K562 (cell line): ENCODE data around the gene RAD51D. TPM values are rescaled to one million over a fixed set of nuclear protein-coding genes. Genes with fewer than 3 reads are reported as not detected.
"Not testable (repeated sequence)": the region's sequence is repeated elsewhere in the genome, so short reads cannot be mapped to it uniquely, and the experiment has no call there.

Experiments used
- ATAC-seq: fragments of 200-7000 bp; cut with Tn5 transposase; 3 replicates; pipeline ENCODE4 v1.9.1; 2020; ENCODE audit warnings: moderate library complexity
- BruUV-seq: library from RNA; stranded (reverse); fragments of 400-500 nt; replicated peaks from 2 replicates; lab custom pipeline; 2021; lab: Mats Ljungman, UMichigan
- CTCF ChIA-PET: fragments of 300-600 bp; formaldehyde crosslinking; extraction: SDS; loops from one replicate; lab custom pipeline; 2021; ENCODE audit warnings: low intra/inter-chr PET ratio; lab: Yijun Ruan, JAX
- POLR2A ChIA-PET: fragments of 300-600, 350-650 bp; sonication (Branson Sonifier 250); formaldehyde crosslinking; extraction: SDS; loops from one replicate; lab custom pipeline; 2021; ENCODE audit warnings: antibody characterized with exemption, inconsistent platforms; lab: Yijun Ruan, JAX
- DNase-seq, 4 experiments: peaks; one replicate each; pipeline versions ENCODE4 v3.0.0 to v3.0.0-alpha.2; 2011 to 2018; ENCODE audit warnings: low spot score in 3 of 4, mixed read lengths in 3 of 4; ENCODE audit errors: extremely low read depth in 1 of 4
- FAIRE-seq: peaks from 2 replicates; lab custom pipeline; 2011; peaks lifted over from hg19 to GRCh38; lab: Jason Lieb, UNC
- H2AFZ ChIP-seq: 2 replicates; pipeline ENCODE4 v1.6.0; 2011; ENCODE audit warnings: low read depth, low read length, control low read depth, inconsistent platforms
- H3K27ac ChIP-seq: fragments of 200-600 bp; 3 replicates; pipeline ENCODE4 v1.8.0; 2011; ENCODE audit warnings: low read depth, mild to moderate bottlenecking, control low read depth, inconsistent platforms, low read length, moderate library complexity, mixed read lengths; ENCODE audit errors: extremely low read depth
- H3K27me3 ChIP-seq, 2 experiments: fragments of 300-600 bp in 1 of 2; 2 replicates in 1 of 2; 3 replicates in 1 of 2; pipeline versions ENCODE4 v1.6.0 to v1.8.0; 2011; ENCODE audit warnings: inconsistent platforms in 2 of 2, low read length in 2 of 2, mild to moderate bottlenecking in 1 of 2, mixed read lengths in 1 of 2, moderate library complexity in 1 of 2; ENCODE audit not compliant: control insufficient read depth in 2 of 2, insufficient read depth in 2 of 2
- H3K36me3 ChIP-seq: fragments of 300-600 bp; 3 replicates; pipeline ENCODE4 v1.8.0; 2011; ENCODE audit warnings: mild to moderate bottlenecking, low read length, inconsistent platforms; ENCODE audit not compliant: control insufficient read depth, insufficient read depth
- H3K4me1 ChIP-seq, 2 experiments: fragments of 200-600 bp in 1 of 2; replicated peaks in 1 of 2; 2 replicates in 1 of 2; 3 replicates in 1 of 2; pipeline versions ENCODE4 v1.5.1 to v1.8.0; 2011; ENCODE audit warnings: inconsistent platforms in 2 of 2, low read length in 2 of 2, mild to moderate bottlenecking in 1 of 2, mixed read lengths in 1 of 2, moderate library complexity in 1 of 2; ENCODE audit not compliant: control insufficient read depth in 2 of 2, insufficient read depth in 2 of 2
- H3K4me2 ChIP-seq: 2 replicates; pipeline ENCODE4 v1.6.1; 2011; ENCODE audit warnings: low read length, control low read depth, inconsistent platforms, mixed read lengths; ENCODE audit not compliant: insufficient read depth
- H3K4me3 ChIP-seq: fragments of 200-600 bp; sonication (generic), shearing (Covaris generic); 2 replicates; pipeline ENCODE4 v1.5.1; 2016; ENCODE audit warnings: control low read depth, inconsistent platforms
- H3K79me2 ChIP-seq: fragments of 200-600 bp; 3 replicates; pipeline ENCODE4 v1.8.0; 2011; ENCODE audit warnings: low read length, inconsistent platforms; ENCODE audit not compliant: control insufficient read depth, insufficient read depth
- H3K9ac ChIP-seq, 2 experiments: 2 replicates each; pipeline versions ENCODE4 v1.6.0 to v1.6.1; 2011; ENCODE audit warnings: low read depth in 2 of 2, low read length in 2 of 2, control low read depth in 1 of 2, inconsistent platforms in 1 of 2, mild to moderate bottlenecking in 1 of 2, mixed read lengths in 1 of 2; ENCODE audit not compliant: insufficient read depth in 1 of 2
- H3K9me1 ChIP-seq: one replicate; pipeline ENCODE4 v1.6.0; 2011; ENCODE audit warnings: inconsistent platforms, mild to moderate bottlenecking, low read length, moderate library complexity; ENCODE audit not compliant: control insufficient read depth, insufficient read depth
- H3K9me3 ChIP-seq: replicated peaks from 2 replicates; pipeline ENCODE4 v1.5.1; 2011; ENCODE audit warnings: low read depth, low read length, inconsistent platforms; ENCODE audit not compliant: control insufficient read depth, insufficient read depth
- H4K20me1 ChIP-seq: replicated peaks from 2 replicates; pipeline ENCODE4 v1.6.1; 2011; ENCODE audit warnings: low read length, inconsistent platforms, mixed read lengths; ENCODE audit not compliant: control insufficient read depth, insufficient read depth
- CHD1 ChIP-seq: fragments of 200-600 bp; sonication (generic); IDR thresholded peaks from one replicate; pipeline ENCODE4 v1.6.1; 2012; ENCODE audit warnings: mild to moderate bottlenecking, moderate library complexity, low read length, inconsistent platforms
- NFIC ChIP-seq: fragments of 450-650 bp; IDR thresholded peaks from 2 replicates; pipeline ENCODE4 v1.6.1; 2017; ENCODE audit warnings: mild to moderate bottlenecking, inconsistent platforms
- WGBS: fragments of 100-300 bp; shearing (Covaris generic); methylation state at CpG from one replicate; pipeline ENCODE4 v1.1.6; 2016; ENCODE audit warnings: low coverage, mixed read lengths; ENCODE audit not compliant: insufficient coverage; ENCODE audit errors: missing lambda C conversion rate; 5-methylcytosine and 5-hydroxymethylcytosine counted together
- in situ Hi-C: fragments of 300-500 bp; cut with MboI; formaldehyde crosslinking; loops from 4 replicates; pipeline ENCODE4 v1.15.0; 2018; ENCODE audit warnings: inconsistent platforms, mixed read lengths
- intact Hi-C: fragments of 100-400 bp; cut with micrococcal nuclease; formaldehyde crosslinking; loops from 2 replicates; pipeline ENCODE4 v1.14.2; 2022
- polyA plus RNA-seq, 8 experiments: library from polyadenylated mRNA; depleted of rRNA in 4 of 8; stranded (reverse) in 5 of 8; unstranded in 3 of 8; fragments of >200 nt; fragmentation: Nextera tagmentation in 2 of 8; fragmentation: Illumina TruSeq in 1 of 8; extraction: Ambion mirVana in 2 of 8; extraction: Trizol in 1 of 8; gene quantifications; 2 replicates each; pipeline versions ENCODE4 v1.2.1 to v1.2.3, GENCODE V29; 2011 to 2014; ENCODE audit warnings: inconsistent platforms in 1 of 8, missing spikeins in 1 of 8
- total RNA-seq, 7 experiments: library from RNA; depleted of rRNA in 6 of 7; stranded (reverse); fragments of >200 nt in 6 of 7; fragmentation: Illumina TruSeq in 2 of 7; extraction: Trizol in 2 of 7; gene quantifications; 2 replicates each; pipeline versions ENCODE4 v1.2.1 to v1.2.3, GENCODE V29; 2011 to 2021; ENCODE audit warnings: low replicate concordance in 1 of 7
- TF ChIP-seq, protein P1 (sequence below), 2 experiments: IDR thresholded peaks; 2 replicates each; pipeline ENCODE4 v1.6.1; 2012; ENCODE audit warnings: improper control_type of control experiment in 2 of 2, low read depth in 2 of 2, low read length in 2 of 2, borderline replicate concordance in 1 of 2
- TF ChIP-seq, protein P2 (sequence below): fragments of 250-450 bp; sonication (Bioruptor Pico); IDR thresholded peaks from 2 replicates; pipeline ENCODE4 v1.4.0; 2020; ENCODE audit warnings: mild to moderate bottlenecking, moderate library complexity, borderline replicate concordance

Gene RAD51D
- total and polyA plus RNA-seq, 9 of the 15 experiments (the other 6 are each of a cell fraction or from before 2014, with no cell fraction given): 2.2 to 16.9 (median 8.7) TPM

DNA sequence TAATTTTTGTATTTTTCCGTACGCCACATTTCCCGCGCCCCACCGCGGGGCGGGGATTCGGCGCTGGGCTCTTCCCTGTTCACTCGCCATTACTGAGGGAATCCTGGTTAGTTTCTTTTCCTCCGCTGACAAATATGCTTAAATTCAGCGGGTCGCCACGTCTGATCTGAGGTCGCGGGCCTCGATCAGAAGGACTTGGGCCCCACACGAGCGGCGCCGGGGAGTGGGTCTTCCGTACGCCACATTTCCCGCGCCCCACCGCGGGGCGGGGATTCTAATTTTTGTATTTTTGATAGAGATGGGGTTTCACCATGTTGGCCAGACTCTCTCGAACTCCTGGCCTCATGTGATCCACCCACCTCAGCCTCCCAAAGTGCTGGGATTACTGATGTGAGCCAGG is 31.4 kb upstream of the RAD51D start:
- H3K9me1 ChIP-seq, H3K79me2 ChIP-seq, CTCF ChIA-PET, FAIRE-seq, H3K27ac ChIP-seq, H2AFZ ChIP-seq, H3K4me2 ChIP-seq, H3K4me1 ChIP-seq, H3K9ac ChIP-seq, DNase-seq, ATAC-seq, POLR2A ChIA-PET, intact Hi-C loops, H3K36me3 ChIP-seq, H3K9me3 ChIP-seq, BruUV-seq, H4K20me1 ChIP-seq, in situ Hi-C loops, H3K4me3 ChIP-seq: not testable (repeated sequence)
- TF ChIP-seq, protein P1, sequence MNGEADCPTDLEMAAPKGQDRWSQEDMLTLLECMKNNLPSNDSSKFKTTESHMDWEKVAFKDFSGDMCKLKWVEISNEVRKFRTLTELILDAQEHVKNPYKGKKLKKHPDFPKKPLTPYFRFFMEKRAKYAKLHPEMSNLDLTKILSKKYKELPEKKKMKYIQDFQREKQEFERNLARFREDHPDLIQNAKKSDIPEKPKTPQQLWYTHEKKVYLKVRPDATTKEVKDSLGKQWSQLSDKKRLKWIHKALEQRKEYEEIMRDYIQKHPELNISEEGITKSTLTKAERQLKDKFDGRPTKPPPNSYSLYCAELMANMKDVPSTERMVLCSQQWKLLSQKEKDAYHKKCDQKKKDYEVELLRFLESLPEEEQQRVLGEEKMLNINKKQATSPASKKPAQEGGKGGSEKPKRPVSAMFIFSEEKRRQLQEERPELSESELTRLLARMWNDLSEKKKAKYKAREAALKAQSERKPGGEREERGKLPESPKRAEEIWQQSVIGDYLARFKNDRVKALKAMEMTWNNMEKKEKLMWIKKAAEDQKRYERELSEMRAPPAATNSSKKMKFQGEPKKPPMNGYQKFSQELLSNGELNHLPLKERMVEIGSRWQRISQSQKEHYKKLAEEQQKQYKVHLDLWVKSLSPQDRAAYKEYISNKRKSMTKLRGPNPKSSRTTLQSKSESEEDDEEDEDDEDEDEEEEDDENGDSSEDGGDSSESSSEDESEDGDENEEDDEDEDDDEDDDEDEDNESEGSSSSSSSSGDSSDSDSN (IDR thresholded peaks at IDR 0.05; ENCODE audit: borderline replicate concordance in 1 of 2, low read depth in 2 of 2, low read length in 2 of 2): 0 out of 4 replicates have a peak, but pooled peaks of 1 of the 2 experiments have one; percentile 39
- H3K27me3 ChIP-seq: peaks cover 53 to 60% of the 10 kb centered on the region in 2 experiments
- WGBS: 27% methylated on average over 27 of the region's 29 CpGs

DNA sequence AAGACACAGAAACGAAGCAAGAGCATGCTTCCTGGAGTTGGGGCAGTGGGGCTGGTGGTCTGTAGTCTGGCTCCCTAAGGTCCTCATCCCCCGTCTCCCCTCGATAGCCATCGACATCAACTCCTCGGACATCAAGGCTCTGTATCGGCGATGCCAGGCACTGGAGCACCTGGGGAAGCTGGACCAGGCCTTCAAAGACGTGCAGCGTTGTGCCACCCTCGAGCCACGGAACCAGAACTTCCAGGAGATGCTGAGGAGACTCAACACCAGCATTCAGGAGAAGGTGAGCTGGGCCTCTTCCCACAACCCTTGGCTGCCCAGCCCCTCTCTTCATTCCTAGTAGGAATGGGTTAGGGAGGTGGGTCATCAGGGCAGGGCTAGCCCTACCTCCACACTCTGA is 30.3 kb upstream of the RAD51D start:
- in situ Hi-C loops: loop anchor here (10.0 kb wide), 1 partner anchor 595 kb away; no protein-coding TSS in a partner anchor
- H3K9ac ChIP-seq: no peak overlapping the region
- TF ChIP-seq NFIC (no peak), CHD1 (no peak)
- TF ChIP-seq, protein P2, sequence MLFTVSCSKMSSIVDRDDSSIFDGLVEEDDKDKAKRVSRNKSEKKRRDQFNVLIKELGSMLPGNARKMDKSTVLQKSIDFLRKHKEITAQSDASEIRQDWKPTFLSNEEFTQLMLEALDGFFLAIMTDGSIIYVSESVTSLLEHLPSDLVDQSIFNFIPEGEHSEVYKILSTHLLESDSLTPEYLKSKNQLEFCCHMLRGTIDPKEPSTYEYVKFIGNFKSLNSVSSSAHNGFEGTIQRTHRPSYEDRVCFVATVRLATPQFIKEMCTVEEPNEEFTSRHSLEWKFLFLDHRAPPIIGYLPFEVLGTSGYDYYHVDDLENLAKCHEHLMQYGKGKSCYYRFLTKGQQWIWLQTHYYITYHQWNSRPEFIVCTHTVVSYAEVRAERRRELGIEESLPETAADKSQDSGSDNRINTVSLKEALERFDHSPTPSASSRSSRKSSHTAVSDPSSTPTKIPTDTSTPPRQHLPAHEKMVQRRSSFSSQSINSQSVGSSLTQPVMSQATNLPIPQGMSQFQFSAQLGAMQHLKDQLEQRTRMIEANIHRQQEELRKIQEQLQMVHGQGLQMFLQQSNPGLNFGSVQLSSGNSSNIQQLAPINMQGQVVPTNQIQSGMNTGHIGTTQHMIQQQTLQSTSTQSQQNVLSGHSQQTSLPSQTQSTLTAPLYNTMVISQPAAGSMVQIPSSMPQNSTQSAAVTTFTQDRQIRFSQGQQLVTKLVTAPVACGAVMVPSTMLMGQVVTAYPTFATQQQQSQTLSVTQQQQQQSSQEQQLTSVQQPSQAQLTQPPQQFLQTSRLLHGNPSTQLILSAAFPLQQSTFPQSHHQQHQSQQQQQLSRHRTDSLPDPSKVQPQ: no peak
- no peaks in the 10 kb centered on the region for H3K9me1 ChIP-seq
- intact Hi-C loops: loop anchor here (10.0 kb wide), 1 partner anchor 385 kb away; the partner anchor contains the start of gene SLFN12L
- H3K27ac ChIP-seq: no peak overlapping the region
- POLR2A ChIA-PET: interaction anchor here (0.8 kb wide), 1 partner anchor 8 kb away, joined by 3 read pairs; no protein-coding TSS in a partner anchor
- H3K79me2 ChIP-seq: no peaks in the 10 kb centered on the region
- H4K20me1 ChIP-seq: 0 out of 2 replicates have a peak, but pooled peaks cover 7% of the 10 kb centered on the region
- H3K36me3 ChIP-seq: no peaks in the 10 kb centered on the region
- H3K4me2 ChIP-seq: no peak overlapping the region
- no peaks in the 10 kb centered on the region for H3K4me1 ChIP-seq
- FAIRE-seq (no peak), ATAC-seq (no peak), DNase-seq (no peak)
- 2% methylated on average over 11 of the region's 11 CpGs for WGBS
- no TSS peak for BruUV-seq
- CTCF ChIA-PET: no interaction called here
- no peak overlapping the region for H2AFZ ChIP-seq
- H3K4me3 ChIP-seq: no peak overlapping the region
- no peaks in the 10 kb centered on the region for H3K9me3 ChIP-seq
- peaks cover 45 to 56% of the 10 kb centered on the region in 2 experiments for H3K27me3 ChIP-seq
